ENCODE data around the gene YPEL5. TPM values are rescaled to one million over a fixed set of nuclear protein-coding genes. Genes with fewer than 3 reads are reported as not detected.

The YPEL5 gene
- total and polyA plus RNA-seq, 12 donors = 35.5 to 88.8 (median 68.3) TPM

DNA sequence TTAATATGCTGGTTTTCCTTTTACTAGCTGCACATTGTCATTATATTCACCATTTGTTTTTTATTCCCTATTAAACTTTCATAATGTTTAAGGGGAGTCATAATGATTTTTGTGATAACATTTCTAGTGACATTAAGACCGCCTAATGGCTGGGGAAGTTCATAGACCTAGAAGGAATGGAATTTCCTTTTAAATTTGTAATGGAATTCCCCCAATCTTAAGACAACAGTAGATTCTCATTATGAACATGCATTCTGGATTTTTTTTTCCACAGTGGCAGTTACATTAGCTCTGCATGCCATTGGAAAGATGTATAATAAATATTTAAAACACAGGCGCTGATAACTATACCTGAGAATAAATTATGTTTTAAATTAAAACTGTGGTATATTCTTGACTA, 8.4 kb downstream of the YPEL5 start:
- ATAC-seq = no peak
- DNase-seq = no peak
- WGBS, 2 donors = 74 to 76% methylated on average over 2 of the region's 2 CpGs
- Histone ChIP-seq H3K9me3 (no peaks in the 10 kb centered on the region), H3K27ac (peak overlapping the region in 2 of 10 donors; percentile 4 to 28), H3K4me1 (peaks cover 0 to 58% (median 45%) of the 10 kb centered on the region in 9 donors), H3K27me3 (no peaks in the 10 kb centered on the region), H3K36me3 (peaks cover 0 to 95% (median 40%) of the 10 kb centered on the region in 9 donors), H3K4me3 (no peak overlapping the region)
- TF ChIP-seq, protein P1, sequence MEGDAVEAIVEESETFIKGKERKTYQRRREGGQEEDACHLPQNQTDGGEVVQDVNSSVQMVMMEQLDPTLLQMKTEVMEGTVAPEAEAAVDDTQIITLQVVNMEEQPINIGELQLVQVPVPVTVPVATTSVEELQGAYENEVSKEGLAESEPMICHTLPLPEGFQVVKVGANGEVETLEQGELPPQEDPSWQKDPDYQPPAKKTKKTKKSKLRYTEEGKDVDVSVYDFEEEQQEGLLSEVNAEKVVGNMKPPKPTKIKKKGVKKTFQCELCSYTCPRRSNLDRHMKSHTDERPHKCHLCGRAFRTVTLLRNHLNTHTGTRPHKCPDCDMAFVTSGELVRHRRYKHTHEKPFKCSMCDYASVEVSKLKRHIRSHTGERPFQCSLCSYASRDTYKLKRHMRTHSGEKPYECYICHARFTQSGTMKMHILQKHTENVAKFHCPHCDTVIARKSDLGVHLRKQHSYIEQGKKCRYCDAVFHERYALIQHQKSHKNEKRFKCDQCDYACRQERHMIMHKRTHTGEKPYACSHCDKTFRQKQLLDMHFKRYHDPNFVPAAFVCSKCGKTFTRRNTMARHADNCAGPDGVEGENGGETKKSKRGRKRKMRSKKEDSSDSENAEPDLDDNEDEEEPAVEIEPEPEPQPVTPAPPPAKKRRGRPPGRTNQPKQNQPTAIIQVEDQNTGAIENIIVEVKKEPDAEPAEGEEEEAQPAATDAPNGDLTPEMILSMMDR (IDR thresholded peaks at IDR 0.05) = no peak
- intact Hi-C loops (cut with DNase I) = no loop called here

DNA sequence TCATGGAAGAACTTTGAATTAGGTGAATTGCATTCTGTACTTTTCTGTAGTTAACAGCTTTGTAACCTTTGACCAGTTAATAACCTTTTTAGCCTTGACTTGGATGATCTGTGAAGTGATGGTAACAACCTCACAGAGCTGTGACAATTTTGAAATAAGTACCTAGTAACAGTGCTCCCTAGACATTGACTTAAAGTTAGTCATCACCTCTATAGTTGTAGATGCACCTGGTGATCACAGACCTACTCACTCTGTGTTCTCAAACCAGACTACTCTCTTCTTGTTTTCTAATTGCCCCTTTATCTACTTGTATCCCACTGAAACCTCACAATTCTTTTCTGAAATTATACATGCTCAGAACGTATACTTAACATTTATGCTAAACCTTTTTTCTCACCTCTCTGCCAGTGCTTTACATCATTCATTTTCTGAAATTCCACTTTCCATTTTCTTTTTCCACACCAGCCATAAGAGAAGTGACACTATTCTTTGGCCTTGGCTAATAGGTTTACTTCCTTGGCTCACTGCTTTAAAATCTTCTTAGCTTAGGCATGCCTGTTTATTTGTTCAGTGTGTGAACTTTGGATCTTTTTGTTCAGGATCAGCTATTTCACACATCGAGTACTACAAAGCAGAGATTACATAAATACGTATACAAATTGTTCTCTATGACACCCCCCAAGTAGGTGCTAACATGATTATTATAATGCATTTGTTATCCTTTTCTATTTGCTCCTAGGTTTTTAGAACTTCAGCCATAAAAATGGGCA, 9.3 kb downstream of the YPEL5 start:
- no peaks in the 10 kb centered on the region for H3K9me3 ChIP-seq
- no peak overlapping the region for H3K27ac ChIP-seq
- TF ChIP-seq, protein P1 (IDR thresholded peaks at IDR 0.05) = no peak
- DNase-seq = no peak
- peaks cover 0 to 96% (median 42%) of the 10 kb centered on the region in 9 donors for H3K36me3 ChIP-seq
- H3K4me1 ChIP-seq = peaks cover 0 to 58% (median 45%) of the 10 kb centered on the region in 9 donors
- no peak overlapping the region for H3K4me3 ChIP-seq
- no peak for ATAC-seq
- WGBS, 2 donors = 70 to 76% methylated on average over 3 of the region's 3 CpGs
- H3K27me3 ChIP-seq = no peaks in the 10 kb centered on the region
- intact Hi-C loops (cut with DNase I) = no loop called here

DNA sequence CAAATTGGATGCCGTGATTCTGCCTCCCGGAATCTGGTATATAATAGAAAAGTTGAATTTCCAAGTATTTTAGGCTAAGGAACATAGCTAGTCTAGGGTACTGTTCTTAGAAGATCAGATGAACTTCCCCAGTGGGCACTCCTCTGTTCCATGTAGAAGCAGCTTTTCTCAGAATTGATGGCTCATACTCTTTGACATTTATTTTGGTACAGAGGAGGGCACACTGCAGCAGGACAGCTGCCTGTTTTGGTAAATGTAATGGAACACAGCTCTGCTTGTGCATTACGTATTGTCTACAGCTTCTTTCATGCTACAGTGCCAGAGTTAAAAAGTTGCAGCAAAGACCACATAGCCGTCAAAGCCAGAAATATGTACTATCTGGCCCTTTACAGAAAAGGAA, 10.8 kb downstream of the YPEL5 start:
- peaks cover 0 to 55% (median 33%) of the 10 kb centered on the region in 9 donors for H3K4me1 ChIP-seq

DNA sequence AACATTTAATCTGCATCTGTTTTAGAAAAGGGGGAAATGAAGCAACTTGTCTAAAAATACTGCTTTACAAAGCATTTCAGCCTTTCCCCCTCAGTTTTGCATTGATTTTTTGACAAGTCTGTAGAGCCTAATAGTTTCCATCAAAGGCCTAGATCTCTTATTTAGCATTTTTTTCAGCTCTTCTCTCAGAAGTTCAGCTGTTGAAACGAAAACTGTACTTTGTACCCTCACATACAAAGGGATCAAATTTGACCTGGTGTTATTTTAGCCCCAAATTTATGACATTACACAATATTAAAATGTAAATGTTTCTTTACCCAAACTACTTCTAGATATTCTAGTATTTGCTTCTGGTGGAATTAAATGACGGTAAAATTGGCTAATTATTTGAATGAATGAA, 13.0 kb downstream of the YPEL5 start:
- DNase-seq (no peak), ATAC-seq (no peak)
- intact Hi-C loops (cut with DNase I) = loop anchor here in 2 of 10 donors (5.0 to 10.0 kb wide), 2 partner anchors 1005 to 1013 kb away; no protein-coding TSS in a partner anchor
- Histone ChIP-seq H3K27me3 (no peaks in the 10 kb centered on the region), H3K4me3 (no peak overlapping the region), H3K27ac (no peak overlapping the region), H3K36me3 (peaks cover 0 to 82% (median 39%) of the 10 kb centered on the region in 9 donors), H3K9me3 (no peaks in the 10 kb centered on the region), H3K4me1 (peaks cover 0 to 48% (median 30%) of the 10 kb centered on the region in 9 donors)
- TF ChIP-seq, protein P1 (IDR thresholded peaks at IDR 0.05) = no peak
- 92 to 96% methylated on average over 2 of the region's 2 CpGs for WGBS, 2 donors

More for the DNA sequence above, 10.8 kb downstream of the YPEL5 start:
- ATAC-seq (peak in 4 of 8 donors; percentile 28 to 45 (median 42)), DNase-seq (no peak)
- H3K4me3 ChIP-seq = no peak overlapping the region
- H3K27me3 ChIP-seq = no peaks in the 10 kb centered on the region
- TF ChIP-seq, protein P1 (IDR thresholded peaks at IDR 0.05) = no peak
- H3K36me3 ChIP-seq = peaks cover 0 to 97% (median 42%) of the 10 kb centered on the region in 9 donors
- no peaks in the 10 kb centered on the region for H3K9me3 ChIP-seq
- H3K27ac ChIP-seq = no peak overlapping the region
- intact Hi-C loops (cut with DNase I) = no loop called here
- 67 to 68% methylated on average over 4 of the region's 4 CpGs for WGBS, 2 donors

Measured in heart right ventricle (tissue), 16 donors.